NCI-H2107 (cell line): ENCODE results near the gene KPNB1.
"Not testable (repeated sequence)": the region's sequence is repeated elsewhere in the genome, so short reads cannot be mapped to it uniquely, and the experiment has no call there.

Source experiments
- DNase-seq: peaks from one replicate; lab custom pipeline; 2025; lab: John Stamatoyannopoulos, UW

Gene KPNB1

DNA sequence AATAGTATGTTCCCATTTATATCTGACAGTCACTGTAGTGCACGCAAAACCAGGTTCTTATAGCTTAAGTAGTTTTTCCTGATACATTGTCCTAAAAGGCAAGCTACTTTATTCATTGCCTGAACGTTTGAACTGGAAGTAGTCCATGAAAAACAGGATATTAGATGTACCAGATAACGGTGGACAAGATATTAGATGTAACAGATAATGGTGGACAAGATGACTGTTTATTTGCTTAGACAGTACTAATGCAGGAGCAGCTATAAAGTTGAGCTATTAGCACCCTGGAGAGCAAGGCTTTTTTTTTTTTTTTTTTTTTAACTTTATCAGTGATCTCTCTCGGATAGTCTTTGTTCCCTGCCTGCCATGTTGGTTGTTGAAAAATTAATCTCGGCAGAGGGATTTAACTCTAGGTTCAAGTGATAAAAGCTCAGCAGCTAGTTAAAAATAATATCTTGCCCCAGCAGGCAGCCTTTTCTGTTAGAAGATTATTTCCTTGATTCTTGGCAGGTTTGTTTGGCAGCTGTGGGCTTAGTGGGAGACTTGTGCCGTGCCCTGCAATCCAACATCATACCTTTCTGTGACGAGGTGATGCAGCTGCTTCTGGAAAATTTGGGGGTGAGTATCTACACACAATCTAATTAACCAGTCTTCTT, 26.9 kb downstream of the KPNB1 start:
- no peak for DNase-seq

DNA sequence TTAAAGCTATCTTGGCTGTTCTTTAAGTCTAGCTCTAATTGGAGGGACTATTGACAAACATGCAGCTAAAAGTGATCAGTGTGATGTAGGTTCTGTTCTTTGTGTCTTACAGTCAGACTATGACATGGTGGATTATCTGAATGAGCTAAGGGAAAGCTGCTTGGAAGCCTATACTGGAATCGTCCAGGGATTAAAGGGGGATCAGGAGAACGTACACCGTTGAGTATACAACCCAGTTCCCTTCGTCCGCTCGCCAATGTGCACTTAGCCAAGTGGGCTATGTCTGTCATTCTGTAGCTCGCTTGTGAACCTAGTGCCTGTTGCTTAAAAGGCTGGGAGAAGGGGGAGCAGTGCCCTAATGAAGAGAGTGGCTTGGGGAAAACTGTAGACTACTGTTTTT, 28.5 kb downstream of the KPNB1 start:
- DNase-seq: no peak

DNA sequence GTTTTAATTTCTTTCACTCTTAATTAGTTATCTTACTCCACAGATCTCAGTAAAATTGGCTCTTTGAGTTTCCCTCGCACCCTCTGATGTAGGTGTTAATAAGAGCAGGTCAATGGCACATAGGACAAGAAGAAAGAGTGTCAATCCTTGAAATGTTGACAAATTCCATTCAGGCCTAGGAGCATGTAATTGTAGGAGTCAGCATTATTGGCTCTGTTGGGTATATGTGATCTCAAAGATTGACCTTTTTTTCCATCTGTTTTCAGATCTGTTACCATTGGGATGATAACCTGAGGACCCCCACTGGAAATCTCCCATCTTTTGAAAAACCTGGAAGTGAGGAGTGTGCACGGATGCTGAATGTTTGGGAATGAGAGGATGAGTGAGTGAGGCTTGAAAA, 32.4 kb downstream of the KPNB1 start:
- no peak for DNase-seq

DNA sequence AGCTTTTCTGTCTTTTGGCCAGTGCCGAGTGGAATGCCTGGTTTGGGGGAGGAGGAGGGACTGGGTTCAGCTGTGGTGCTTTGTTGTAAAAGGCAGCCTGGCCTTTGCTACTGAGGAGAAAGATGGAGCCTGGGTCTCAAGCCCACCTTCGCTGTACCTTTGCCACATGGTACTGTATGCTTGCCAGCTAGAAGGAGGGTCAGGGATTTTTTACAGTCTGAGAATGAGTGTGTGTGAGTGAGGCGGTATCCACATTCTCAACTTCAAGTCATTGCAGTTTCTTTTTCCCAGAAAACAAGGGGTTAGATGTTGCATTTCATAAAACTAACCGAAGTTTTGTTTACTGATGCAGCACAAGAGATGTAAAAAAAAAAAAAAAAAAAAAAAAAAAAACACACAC, 33.0 kb downstream of the KPNB1 start:
- DNase-seq: not testable (repeated sequence)

DNA sequence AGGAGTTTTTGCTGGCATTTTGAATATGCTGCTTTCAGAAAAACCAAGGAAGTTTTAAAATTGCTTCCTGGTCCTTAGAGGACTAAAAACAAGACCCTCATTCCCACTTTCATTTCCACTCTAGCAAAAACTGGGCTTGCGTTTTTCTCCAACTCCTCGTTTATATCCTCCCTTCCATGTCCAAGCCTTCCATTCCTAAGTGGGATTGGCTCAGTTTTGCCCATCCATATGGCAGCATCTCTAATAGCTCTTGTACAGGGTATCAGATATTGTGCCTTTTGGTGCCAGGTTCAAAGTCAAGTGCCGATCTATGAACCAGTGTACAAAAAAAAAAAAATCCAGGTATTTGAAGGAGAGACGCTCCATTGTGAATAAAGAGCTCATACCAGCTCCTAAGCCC, 34.3 kb downstream of the KPNB1 start:
- no peak for DNase-seq

DNA sequence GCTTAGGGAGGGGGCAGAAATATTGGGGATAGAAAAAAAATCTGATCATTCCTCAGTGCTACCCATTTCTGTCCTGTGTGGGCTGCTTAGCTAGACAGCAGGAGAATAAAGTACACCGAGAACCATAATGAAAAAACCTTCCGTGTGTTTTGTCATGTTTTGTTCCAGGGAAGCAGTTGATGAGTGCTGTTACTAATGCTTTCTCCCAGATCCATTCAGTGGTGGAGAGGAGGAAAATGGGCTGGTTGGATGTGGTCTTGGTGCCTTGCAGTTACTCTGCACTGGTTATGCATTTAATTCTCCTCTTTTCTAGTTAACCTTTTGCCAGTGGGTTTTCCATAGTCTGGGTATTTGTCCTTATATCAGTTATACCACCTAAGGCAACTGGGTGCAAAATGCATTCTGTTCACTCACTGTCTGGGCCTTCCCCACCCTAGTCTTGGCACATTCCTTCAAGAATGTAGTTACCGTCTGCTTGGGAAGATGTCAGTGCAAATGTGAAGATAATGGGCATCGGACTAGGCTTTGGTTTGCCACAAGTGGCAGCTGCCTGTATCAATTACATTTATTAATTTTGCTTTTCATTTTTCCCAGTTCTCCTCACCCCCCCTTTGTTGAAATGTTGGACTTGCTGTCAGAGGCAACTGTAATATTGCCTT, 34.9 kb downstream of the KPNB1 start:
- no peak for DNase-seq

DNA sequence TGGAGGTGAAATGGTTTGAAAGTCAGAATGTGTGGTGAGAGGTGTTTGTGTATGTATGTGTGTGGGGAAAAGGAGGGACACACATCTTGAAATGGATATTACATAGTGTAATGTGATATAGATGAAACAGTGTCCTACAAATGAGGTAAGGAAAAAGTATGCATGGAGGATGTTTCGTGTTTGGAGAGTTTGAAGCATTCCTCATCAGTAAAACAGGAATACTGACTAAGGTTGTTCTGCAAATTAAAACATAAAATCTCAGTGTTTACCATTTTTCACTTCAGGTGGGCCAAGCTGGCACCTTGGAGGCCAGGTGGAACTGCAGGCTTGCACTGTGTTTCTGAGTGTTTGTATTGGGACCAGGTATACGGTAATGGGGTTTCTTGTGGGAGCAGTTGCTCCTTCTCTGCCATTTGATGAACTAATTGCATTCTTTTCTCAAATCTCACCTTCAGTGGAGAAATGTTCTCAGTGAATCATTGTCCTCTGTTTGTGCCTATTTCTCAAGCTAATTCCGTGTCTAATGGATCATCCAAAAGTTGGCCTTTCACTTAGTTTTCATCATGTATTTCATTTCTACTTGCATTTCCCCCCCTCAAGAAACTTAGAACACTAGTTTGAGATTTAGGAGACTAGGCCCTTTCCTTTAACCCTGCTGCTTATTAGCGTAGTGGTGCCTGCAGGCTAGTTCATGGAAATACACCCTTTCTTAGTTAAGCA, 36.0 kb downstream of the KPNB1 start:
- DNase-seq: no peak

DNA sequence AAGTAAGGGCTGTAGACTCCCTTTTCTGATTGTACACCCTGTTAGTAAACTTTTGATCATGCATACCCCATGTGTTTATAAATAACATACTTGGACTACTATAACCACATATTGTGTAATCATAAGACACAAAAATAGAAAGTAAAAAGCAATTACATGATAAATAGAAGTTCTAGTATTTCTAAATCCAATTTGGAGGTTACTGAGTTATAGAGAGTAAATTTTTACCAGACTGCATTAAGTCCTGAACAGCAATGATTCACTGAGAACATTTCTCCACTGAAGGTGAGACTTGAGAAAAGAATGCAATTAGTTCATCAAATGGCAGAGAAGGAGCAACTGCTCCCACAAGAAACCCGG, 36.5 kb downstream of the KPNB1 start:
- DNase-seq: no peak

DNA sequence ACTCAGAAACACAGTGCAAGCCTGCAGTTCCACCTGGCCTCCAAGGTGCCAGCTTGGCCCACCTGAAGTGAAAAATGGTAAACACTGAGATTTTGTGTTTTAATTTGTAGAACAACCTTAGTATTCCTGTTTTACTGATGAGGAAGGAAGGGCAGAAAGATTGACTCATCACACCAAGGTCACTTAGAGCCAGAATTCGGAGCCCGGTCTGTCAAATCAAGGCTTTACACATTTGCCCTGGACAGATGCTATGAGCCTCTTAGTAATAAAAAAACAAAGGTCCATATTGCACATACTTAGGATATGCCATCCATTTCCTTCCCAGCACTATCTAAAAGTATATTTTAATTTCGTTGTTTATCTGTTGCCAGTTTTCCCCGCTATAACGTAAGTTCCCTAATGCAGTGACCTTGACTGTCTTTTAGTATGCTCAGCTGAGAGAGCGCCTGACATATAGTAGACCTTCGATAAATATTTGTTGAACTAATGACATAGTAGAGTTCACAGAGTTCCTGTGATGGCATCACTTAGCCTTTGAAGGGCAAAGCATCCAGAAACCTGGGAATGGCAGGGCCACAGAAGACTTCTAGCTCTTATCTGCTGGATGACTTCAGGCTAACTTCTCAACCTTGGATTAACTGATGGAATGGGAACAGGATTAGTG, 37.1 kb downstream of the KPNB1 start:
- DNase-seq: no peak

DNA sequence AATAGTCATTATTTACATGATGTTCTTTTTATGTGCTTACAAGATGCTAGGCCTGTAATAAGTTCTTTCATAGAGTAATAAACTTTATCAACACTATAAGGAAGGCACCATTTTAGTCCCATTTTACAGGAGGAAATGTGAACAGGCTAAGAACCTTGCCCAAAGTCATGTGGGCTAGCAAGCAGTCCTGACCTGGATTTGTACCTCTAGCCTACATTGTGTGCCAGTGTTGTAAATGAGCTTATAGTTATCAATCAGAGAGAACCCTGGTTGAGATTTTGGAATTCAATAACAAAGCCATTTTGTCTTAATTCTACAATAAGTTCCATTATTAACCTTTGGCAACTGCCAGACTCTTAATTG, 37.6 kb downstream of the KPNB1 start:
- no peak for DNase-seq

DNA sequence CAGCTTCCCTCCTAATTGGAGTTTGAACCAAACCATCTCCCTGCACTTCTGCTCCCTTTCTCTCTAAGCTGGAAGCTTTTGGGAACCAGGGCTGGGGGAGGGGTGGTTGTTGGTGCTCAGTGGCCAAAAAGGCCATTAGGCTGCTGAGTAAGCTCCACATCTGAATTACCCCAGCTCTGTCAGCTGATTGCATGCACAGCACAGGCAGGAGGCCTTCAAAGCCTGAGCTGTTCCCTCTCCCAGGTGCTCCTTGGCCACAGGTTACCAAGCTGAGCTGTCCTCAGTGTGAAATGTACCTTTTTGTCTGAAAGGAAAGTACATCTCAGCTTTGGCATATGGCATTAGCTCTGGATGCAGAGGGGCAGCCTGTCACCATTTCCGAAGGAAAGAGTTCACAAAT, 38.0 kb downstream of the KPNB1 start:
- no peak for DNase-seq

DNA sequence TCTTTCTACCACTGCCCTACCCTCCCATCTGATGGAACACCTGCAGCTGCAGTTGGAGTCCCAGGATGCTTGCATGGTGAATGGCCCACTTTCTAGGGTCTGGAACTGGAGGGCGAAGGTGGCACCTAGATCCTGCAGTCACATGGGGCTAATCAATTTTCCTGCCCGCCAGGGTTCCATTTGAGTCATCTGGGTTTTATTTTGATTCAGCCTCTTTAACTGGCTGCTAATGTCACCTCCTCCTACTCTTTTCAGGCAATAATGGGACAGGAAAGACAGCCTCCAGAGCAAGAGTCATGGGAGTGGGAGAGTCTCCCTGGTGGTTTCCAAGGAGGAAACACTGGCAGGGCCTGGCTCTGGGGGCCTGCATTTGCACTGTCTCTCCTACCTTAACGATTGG, 40.4 kb downstream of the KPNB1 start:
- DNase-seq: no peak

DNA sequence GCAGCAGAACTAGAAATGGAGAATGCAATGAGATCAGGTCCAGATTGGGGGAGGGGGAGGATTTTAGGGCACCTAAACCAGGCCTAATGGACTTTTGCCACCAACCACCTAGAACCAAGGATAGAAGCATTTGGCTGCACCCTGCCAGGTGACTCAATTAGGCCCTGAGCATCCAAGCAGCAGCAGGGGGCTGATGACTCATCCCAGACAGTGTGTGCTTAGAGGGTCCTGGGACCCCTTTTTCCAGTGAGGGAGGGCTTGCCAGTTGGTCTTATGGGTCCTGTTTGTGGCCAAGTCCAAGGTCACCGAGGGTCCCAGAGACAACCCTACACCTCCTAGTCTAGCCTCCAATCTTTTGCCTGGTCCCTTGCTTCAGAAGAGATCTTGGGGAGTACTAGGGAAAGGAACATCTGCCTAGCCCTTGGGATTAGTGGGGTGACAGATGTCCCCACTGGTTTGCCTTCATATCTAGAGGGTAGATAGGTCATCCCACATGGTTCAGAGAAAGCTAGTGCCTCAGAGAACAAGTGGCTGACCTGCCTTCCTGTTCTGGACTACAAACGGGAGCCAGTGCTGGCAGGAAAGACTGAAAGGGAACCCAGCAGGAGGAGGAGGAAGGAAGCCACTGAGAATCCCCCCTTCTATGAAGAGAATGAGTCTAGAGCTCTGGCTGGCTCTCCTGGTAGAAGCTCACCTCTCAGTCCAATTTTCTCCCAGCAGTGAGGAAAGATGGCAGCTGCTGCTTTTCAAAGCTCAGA, 42.6 kb downstream of the KPNB1 start:
- DNase-seq: no peak

DNA sequence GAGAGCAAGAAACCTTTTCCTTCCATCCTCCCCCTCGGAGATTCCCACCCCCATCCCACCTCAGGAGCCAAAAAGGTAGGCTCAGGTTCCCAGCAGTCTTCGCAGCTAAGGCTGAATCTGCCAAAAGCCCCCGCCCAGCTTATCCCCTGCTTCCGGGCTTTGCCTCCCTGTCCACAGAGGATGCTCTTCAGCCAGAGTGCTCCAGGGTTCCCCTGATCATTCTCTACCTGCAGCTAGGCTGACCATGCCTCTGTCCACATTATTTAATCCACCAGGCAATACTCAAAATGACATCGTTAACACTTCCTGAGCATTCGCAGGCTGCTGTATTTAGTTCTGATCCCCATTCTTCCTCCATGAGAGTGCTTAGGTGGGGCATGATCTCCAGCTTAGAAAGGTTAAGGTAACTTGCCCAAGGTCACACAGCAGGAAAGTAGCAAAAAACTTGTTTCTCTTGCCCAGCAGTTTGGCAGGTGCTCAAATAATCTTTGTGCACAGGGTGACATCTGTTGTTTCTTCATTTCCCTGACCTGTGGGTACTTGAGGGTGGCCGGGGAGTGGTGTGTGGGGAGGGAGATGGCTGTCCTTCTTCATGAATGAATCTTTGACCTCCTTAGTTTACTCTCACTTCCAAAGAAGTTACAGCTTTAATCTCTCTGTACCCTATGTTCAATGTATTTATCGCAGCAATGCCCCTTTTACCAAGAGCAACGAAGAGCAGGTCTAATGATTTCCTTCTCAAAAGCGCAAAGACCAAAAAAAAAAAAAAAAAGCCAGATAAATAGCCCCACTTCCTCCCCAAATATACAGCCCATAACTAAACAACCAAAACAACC, 43.4 kb downstream of the KPNB1 start:
- DNase-seq: no peak

DNA sequence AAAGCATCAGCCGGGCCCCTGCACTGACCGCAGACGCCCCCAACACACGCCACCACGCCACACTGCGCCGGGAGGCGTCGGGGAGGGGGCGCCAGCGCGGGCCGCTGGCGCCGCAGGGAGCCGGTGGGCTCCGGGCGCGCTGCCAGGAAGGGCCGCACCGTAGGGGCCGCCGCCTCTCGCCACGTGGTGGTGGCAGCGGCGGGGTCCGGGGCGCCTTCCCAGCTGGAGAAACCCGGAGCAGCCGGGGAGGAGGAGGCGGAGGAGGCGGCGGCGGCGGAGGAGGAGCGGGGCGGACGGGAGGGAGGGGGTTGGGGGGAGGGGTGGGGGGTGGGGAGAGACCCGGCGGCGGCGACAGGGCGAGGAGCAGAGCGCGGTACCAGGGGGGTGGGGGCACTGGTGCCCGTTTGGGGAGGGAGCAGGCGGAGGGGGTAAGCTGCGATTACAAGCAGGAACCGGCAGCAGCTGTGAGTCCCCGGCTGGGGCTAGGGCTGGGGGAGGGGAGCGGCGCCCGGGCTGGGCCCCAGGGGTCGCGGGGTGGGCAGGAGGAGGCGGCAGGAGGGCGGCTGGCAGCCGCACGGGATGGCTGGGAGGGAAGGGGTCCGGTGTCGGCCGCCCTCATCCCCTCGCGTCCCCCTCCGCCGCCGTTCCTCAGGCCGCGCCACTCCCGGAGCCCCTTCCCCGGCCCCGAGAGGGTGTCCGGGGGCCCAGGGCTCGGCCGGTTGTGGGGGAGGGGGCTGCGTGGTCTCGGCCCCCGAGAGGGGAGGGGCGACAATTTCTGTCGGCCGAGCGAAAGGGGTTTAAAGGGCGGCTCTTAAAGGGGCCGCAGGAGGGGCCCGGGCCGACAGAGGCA, 44.2 kb downstream of the KPNB1 start, which contains the start of gene TBKBP1:
TSS of gene TBKBP1 (plus strand) at position 431 of the 850 bp plus-strand sequence. CDS start 1,952 bp downstream, outside the sequence.
- no peak for DNase-seq

DNA sequence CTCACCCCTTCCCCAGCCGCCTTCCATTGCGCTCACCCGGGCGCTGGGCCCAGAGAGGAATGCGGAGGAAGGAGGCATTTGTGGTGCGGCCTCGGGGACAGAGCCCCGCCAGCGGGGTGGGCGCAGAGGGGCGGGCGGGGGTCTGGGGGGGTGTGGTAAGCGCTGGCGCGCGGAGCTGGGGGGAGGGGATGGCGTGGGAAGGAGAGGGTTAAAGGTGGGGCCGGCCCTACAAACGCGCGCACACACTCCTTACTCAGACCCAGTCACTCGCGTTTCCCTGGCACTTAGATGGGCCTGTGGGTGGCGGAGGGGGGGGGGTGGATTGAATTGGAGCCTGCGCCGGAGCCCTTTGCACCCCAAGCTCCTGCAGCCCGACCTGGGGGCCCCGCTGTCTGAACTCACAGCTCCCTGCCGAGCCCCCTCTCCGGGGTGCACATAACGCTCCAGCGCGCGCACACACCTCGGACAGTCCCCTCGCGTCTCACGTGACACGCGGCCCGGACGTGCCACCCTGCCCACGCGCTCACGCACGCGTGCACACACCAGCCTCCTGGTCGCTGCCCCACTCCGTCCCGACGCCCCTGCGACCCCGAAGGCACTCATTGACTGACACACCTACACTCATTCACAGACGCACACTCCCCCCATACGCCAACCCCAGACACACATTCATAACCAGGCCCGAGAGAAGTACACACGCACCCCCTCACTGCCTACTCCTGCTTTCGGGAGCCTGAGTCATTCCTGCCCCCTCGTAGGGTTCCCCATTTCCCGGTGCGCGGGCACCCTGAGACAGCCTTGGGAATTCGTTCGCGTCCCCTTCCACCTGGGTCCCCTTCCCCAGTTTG, 45.1 kb downstream of the KPNB1 start:
- DNase-seq: no peak

DNA sequence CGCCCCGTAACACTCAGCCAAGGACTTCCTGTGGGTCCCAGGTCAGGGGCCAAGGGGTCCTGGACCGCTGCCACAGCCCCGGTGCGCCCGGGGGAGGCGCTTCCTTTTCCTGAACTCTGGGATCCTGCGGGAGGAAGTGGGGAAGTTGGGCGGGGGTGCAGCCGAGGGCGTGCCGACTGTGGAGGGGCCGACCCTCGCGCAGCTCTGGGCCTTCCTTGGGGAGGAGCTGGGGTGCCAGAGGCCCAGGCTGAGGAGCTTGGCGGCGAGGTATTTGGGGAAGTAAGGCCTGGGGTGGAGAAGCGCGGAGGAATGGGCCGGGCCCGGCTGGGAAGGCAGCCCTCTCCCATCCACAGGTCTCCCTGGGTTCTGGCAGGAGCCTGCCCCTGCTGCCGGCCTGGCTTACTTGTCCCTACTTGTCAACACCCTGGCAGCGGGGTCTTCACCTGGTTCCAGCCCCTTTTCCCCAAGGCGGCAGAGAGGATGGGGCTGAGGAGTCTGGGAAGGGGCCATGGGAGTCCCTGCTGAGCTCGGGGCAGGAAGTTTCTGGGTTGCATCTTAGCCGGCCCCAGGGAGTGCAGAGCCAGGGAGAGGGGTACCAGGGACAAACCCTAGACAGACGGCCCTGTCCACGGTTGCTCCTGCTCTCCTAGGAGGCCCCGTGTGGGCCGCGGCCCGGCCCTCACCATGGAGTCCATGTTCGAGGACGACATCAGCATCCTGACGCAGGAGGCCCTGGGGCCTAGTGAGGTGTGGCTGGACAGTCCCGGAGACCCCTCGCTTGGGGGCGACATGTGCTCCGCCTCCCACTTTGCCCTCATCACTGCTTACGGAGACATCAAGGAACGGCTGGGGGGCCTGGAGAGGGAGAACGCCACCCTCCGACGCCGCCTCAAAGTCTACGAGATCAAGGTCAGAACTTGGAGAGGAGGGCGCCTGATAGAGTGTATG, 46.0 kb downstream of the KPNB1 start:
- DNase-seq: no peak
